ENCODE results near the gene MARCO.

The MARCO gene, protein sequence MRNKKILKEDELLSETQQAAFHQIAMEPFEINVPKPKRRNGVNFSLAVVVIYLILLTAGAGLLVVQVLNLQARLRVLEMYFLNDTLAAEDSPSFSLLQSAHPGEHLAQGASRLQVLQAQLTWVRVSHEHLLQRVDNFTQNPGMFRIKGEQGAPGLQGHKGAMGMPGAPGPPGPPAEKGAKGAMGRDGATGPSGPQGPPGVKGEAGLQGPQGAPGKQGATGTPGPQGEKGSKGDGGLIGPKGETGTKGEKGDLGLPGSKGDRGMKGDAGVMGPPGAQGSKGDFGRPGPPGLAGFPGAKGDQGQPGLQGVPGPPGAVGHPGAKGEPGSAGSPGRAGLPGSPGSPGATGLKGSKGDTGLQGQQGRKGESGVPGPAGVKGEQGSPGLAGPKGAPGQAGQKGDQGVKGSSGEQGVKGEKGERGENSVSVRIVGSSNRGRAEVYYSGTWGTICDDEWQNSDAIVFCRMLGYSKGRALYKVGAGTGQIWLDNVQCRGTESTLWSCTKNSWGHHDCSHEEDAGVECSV

DNA sequence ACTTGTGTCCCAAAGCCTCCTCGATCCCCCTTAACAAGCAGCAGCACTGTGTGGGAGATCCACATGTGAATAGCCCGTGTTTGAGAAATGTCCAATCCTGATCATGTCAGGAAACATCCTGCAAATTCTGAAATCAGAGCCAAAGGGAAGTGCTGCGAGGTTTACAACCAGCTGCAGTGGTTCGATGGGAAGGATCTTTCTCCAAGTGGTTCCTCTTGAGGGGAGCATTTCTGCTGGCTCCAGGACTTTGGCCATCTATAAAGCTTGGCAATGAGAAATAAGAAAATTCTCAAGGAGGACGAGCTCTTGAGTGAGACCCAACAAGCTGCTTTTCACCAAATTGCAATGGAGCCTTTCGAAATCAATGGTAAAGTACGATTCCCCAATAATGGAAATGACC lies at the start of gene MARCO:
Gene MARCO (plus strand): TSS at position 164 of the 400 bp plus-strand sequence. CDS start 107 bp downstream, at position 271.
- DNase-seq (ENCODE audit: insufficient read length, low spot score): no peak
- TF ChIP-seq, protein P1, sequence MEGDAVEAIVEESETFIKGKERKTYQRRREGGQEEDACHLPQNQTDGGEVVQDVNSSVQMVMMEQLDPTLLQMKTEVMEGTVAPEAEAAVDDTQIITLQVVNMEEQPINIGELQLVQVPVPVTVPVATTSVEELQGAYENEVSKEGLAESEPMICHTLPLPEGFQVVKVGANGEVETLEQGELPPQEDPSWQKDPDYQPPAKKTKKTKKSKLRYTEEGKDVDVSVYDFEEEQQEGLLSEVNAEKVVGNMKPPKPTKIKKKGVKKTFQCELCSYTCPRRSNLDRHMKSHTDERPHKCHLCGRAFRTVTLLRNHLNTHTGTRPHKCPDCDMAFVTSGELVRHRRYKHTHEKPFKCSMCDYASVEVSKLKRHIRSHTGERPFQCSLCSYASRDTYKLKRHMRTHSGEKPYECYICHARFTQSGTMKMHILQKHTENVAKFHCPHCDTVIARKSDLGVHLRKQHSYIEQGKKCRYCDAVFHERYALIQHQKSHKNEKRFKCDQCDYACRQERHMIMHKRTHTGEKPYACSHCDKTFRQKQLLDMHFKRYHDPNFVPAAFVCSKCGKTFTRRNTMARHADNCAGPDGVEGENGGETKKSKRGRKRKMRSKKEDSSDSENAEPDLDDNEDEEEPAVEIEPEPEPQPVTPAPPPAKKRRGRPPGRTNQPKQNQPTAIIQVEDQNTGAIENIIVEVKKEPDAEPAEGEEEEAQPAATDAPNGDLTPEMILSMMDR (IDR thresholded peaks at IDR 0.05; ENCODE audit: insufficient read depth, missing control alignments): no peak
- no peak for FAIRE-seq

DNA sequence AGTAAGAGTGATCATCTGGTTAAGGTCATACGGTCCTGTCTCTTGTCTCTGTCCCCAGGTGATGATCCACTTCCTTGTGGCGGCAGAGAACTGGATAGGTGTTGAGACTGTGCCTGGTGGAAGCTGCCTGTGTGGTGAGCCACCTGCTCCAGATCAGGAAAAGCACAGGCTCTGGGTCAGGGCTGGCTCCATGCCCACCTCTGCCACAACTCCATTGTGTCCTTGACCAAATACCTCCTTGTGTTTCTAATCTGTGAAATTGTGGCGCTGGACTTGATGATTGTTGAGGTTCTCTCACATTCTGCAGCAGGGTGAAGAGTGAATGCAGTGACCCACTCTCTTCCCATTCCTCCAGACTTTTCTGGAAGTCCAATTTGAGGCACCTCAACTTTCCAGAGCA lies 48.9 kb upstream of the MARCO start:
- DNase-seq (ENCODE audit: insufficient read length, low spot score) (no peak), FAIRE-seq (no peak)
- TF ChIP-seq, protein P1 (IDR thresholded peaks at IDR 0.05; ENCODE audit: insufficient read depth, missing control alignments): no peak

DNA sequence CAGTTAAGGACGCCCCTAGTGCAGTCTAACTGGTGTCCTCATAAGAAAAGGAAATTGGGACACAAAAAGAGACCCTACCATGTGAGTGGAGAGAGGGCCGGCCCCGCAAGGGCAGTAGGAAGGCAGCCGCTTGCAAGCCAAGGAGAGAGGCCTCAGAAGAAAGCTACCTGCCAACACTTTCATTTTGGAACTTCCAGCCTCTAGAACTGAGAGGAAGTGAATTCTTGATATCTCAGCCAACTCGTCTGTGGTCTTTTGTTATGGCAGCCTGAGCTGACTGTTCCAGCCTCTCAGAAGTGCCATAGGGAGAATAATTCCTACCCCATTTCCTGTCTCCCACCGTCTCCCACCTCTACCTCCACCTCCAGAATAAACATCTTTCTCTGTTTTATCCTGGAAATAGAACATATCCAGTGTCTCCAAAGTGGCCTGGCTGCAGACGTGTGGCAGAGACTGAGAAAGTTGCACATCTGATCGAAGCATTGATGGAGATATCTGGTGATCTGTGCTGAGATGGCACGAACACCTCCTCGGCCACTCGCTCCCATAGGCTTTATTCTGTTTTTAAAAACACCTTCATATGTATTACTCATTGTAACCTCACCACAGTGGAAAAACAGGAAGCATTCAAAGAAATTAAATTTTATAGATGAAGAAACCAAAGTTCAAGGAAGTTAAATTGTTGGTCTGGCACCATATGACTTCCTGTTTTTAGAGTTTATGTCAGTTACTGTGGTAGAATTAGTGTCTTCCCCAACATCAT lies 39.5 kb upstream of the MARCO start:
- DNase-seq (ENCODE audit: insufficient read length, low spot score): no peak
- TF ChIP-seq, protein P1 (IDR thresholded peaks at IDR 0.05; ENCODE audit: insufficient read depth, missing control alignments): no peak
- no peak for FAIRE-seq

DNA sequence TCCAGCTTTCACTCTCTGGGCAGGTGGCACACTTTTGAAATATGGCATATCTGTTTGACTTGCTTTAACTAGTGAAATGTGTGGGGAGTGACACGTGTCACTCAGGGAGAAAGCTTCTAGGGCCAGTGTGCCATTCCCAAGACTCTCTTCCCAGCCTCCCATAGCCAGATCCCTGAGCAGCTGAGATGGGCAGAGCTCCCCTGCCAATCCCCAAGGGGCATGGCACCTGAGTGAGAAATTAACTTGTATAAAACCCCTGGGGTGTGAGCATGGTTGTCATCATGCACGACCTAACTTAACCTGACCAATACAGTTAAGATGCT lies 39.0 kb upstream of the MARCO start:
- FAIRE-seq (no peak), DNase-seq (ENCODE audit: insufficient read length, low spot score) (no peak)
- TF ChIP-seq, protein P1 (IDR thresholded peaks at IDR 0.05; ENCODE audit: insufficient read depth, missing control alignments): no peak

DNA sequence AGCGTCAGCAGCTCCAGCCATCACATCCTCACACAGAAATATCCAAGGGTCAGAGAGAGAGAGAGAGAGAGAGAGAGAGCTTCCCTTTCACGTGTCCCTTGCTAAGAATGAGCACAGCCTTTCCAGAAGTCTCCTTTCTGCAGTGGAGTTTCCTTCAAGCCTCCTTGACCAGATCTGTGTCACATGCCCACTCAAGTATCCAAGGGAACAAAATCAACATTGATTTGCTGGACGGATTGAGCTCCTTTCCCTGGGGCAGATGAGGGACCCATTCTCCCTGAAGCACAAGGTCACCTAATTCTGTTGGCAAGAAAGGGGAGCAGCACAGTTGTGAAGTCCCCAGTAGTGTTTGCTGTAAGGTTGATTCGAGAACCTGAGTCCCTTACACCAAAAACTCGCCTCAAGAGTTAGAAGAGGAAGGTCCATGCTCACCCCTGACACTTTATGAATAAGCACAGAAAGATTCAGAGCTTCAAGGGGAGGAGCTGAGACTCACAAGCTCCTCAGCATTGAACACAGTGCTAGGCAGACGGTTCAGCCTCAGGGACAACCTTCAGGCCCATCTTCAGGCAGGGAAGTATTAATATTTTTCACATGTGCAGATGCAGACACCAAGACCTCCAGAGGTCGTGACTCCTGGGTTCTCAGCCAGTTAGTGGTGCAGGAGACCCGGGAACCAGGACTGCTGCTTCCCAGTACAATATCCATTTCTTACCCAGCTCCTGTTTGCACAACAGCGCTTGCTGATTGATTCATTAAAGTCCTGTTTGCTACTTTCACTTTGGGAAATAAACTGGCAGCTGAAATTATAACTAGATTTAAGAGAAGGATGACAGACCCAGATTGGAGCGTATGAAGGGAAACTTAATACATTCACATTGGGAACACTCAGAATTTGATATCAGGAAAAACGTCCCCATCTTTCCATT lies 38.2 kb upstream of the MARCO start:
- TF ChIP-seq, protein P1 (IDR thresholded peaks at IDR 0.05; ENCODE audit: insufficient read depth, missing control alignments): no peak
- DNase-seq (ENCODE audit: insufficient read length, low spot score): no peak
- no peak for FAIRE-seq

DNA sequence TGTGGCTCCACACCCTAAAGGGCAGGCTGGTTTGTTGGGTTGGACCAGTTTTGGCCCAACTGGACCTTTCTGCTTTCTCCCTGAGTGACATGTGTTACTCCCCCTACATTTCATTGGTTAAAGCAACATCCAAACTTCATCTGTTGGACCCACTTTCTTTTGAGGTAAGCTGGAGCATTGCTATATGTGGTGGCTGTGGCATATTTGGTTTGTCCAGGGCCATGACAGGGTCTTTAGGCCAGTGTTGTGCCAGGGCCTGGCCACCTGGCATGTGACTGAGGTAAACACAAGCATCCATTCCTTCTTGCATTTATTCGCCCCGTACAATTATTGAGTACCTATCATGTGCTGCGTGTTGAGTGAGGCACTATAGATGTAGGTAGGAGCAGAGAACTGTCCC lies 36.8 kb upstream of the MARCO start:
- DNase-seq (ENCODE audit: insufficient read length, low spot score): no peak
- no peak for FAIRE-seq
- TF ChIP-seq, protein P1 (IDR thresholded peaks at IDR 0.05; ENCODE audit: insufficient read depth, missing control alignments): no peak
